Smooth muscle cell (in vitro differentiated cells): ENCODE data around the gene DHRSX. TPM values are rescaled to one million over a fixed set of nuclear protein-coding genes. Genes with fewer than 3 reads are reported as not detected.

Source experiments
- DNase-seq: peaks from one replicate; lab custom pipeline; 2025; ENCODE audit not compliant: unreplicated experiment; lab: John Stamatoyannopoulos, UW
- H2AFZ ChIP-seq: fragments of 200-600 bp; sonication (generic); 2 replicates; pipeline ENCODE4 v1.6.0; 2016; ENCODE audit warnings: antibody characterized with exemption, low read depth, mild to moderate bottlenecking
- H3F3A ChIP-seq: fragments of 200-600 bp; sonication (generic); 2 replicates; pipeline ENCODE4 v1.6.0; 2017; ENCODE audit warnings: antibody characterized with exemption, low read depth
- H3K27ac ChIP-seq: fragments of 200-600 bp; sonication (generic); 2 replicates; pipeline ENCODE4 v1.5.1; 2016; ENCODE audit warnings: low read depth, mild to moderate bottlenecking
- H3K27me3 ChIP-seq: fragments of 200-600 bp; sonication (generic); 2 replicates; pipeline ENCODE4 v1.6.1; 2016; ENCODE audit warnings: low read depth, mild to moderate bottlenecking
- H3K36me3 ChIP-seq: fragments of 200-600 bp; sonication (generic); 2 replicates; pipeline ENCODE4 v1.5.1; 2016; ENCODE audit warnings: low read depth
- H3K4me1 ChIP-seq: fragments of 200-600 bp; sonication (generic); 2 replicates; pipeline ENCODE4 v1.5.1; 2016; ENCODE audit warnings: low read depth
- H3K4me2 ChIP-seq: fragments of 200-600 bp; sonication (generic); 2 replicates; pipeline ENCODE4 v1.6.0; 2016; ENCODE audit warnings: mild to moderate bottlenecking
- H3K4me3 ChIP-seq: fragments of 200-600 bp; sonication (generic); 2 replicates; pipeline ENCODE4 v1.5.1; 2016; ENCODE audit warnings: mild to moderate bottlenecking
- H3K79me2 ChIP-seq: fragments of 200-600 bp; sonication (generic); 2 replicates; pipeline ENCODE4 v1.6.0; 2016; ENCODE audit warnings: low read depth, mild to moderate bottlenecking
- H3K9ac ChIP-seq: fragments of 200-600 bp; sonication (generic); 2 replicates; pipeline ENCODE4 v1.6.0; 2016; ENCODE audit warnings: low read depth
- H3K9me3 ChIP-seq: fragments of 200-600 bp; sonication (generic); replicated peaks from 2 replicates; pipeline ENCODE4 v1.5.1; 2016; ENCODE audit warnings: low read depth
- H4K20me1 ChIP-seq: fragments of 200-600 bp; sonication (generic); 2 replicates; pipeline ENCODE4 v1.6.0; 2016; ENCODE audit warnings: low read depth
- WGBS: methylation state at CpG from one replicate; pipeline ENCODE4 v1.1.7; 2016; ENCODE audit warnings: low lambda C conversion rate; 5-methylcytosine and 5-hydroxymethylcytosine counted together
- polyA plus RNA-seq: library from polyadenylated mRNA; unstranded; fragments of >200 nt; fragmentation: Nextera tagmentation; extraction: Ambion mirVana; gene quantifications from 2 replicates; pipeline ENCODE4 v1.2.1, GENCODE V29; 2016
- total RNA-seq: library from RNA; depleted of rRNA; stranded (reverse); fragments of >200 nt; gene quantifications from 2 replicates; pipeline ENCODE4 v1.2.3, GENCODE V29; 2014
- TF ChIP-seq, protein P1 (sequence below): fragments of 200-600 bp; sonication (generic); IDR thresholded peaks from 2 replicates; pipeline ENCODE4 v1.5.1; 2017; ENCODE audit warnings: borderline replicate concordance, mild to moderate bottlenecking, antibody characterized with exemption; ENCODE audit not compliant: insufficient read depth, poor library complexity, severe bottlenecking

DHRSX gene
- total and polyA plus RNA-seq, 2 experiments from 2014 or later = 32.5 to 49.9 TPM

GRCh38 chrX:2237976-2238375, 262.8 kb downstream of the DHRSX start:
- TF ChIP-seq, protein P1, sequence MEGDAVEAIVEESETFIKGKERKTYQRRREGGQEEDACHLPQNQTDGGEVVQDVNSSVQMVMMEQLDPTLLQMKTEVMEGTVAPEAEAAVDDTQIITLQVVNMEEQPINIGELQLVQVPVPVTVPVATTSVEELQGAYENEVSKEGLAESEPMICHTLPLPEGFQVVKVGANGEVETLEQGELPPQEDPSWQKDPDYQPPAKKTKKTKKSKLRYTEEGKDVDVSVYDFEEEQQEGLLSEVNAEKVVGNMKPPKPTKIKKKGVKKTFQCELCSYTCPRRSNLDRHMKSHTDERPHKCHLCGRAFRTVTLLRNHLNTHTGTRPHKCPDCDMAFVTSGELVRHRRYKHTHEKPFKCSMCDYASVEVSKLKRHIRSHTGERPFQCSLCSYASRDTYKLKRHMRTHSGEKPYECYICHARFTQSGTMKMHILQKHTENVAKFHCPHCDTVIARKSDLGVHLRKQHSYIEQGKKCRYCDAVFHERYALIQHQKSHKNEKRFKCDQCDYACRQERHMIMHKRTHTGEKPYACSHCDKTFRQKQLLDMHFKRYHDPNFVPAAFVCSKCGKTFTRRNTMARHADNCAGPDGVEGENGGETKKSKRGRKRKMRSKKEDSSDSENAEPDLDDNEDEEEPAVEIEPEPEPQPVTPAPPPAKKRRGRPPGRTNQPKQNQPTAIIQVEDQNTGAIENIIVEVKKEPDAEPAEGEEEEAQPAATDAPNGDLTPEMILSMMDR = no peak
- H3K27me3 ChIP-seq = no peaks in the 10 kb centered on the region
- no peaks in the 10 kb centered on the region for H3K79me2 ChIP-seq
- no peak overlapping the region for H3K4me2 ChIP-seq
- H3K9ac ChIP-seq = no peak overlapping the region
- no peak overlapping the region for H3K4me3 ChIP-seq
- peaks cover 40% of the 10 kb centered on the region for H4K20me1 ChIP-seq
- no peak overlapping the region for H2AFZ ChIP-seq
- H3K27ac ChIP-seq = no peak overlapping the region
- WGBS = 98% methylated on average over 9 of the region's 9 CpGs
- H3K36me3 ChIP-seq = no peaks in the 10 kb centered on the region
- no peaks in the 10 kb centered on the region for H3K9me3 ChIP-seq
- peaks cover 9% of the 10 kb centered on the region for H3K4me1 ChIP-seq
- DNase-seq = no peak
- H3F3A ChIP-seq = no peaks in the 10 kb centered on the region

DNA sequence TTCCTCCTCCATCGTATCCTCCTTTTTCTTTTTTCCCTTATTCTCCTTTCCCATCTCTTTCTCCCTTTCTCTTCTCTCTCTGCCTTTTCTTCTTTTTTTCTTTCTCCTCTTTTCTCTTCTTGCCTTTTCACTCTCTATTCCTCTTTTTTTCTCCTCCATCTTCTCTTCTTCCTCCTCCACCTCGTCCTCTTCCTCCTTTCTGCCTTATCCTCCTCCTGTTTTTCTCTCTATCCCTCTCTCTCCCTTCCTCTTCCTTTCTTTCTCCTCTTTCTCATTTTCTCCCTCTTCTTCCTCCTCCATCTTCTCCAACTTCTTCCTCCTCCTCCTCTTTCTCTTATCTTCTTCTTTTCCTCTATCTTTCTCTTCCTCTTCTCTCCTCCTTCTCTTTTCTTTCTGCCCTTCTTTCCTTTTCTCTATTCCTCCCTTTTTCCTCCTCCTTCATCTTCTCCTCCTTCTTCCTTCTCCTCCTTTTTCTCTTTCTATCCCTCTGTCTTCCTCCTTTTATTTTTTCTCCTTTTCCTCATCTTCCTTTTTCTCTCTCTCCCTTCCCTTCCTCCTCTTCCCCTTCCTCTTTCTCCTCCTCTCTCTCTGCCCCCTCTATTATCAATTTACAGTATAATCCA, 269.1 kb downstream of the DHRSX start:
- H3K4me2 ChIP-seq = no peak overlapping the region
- H3K27me3 ChIP-seq = no peaks in the 10 kb centered on the region
- no peaks in the 10 kb centered on the region for H3K36me3 ChIP-seq
- H2AFZ ChIP-seq = no peak overlapping the region
- no peak overlapping the region for H3K27ac ChIP-seq
- no peak overlapping the region for H3K4me3 ChIP-seq
- peaks cover 12% of the 10 kb centered on the region for H3K4me1 ChIP-seq
- DNase-seq = no peak
- TF ChIP-seq, protein P1 = no peak
- H3K79me2 ChIP-seq = no peaks in the 10 kb centered on the region
- 82% methylated on average over 2 of the region's 2 CpGs for WGBS
- peaks cover 23% of the 10 kb centered on the region for H4K20me1 ChIP-seq
- no peaks in the 10 kb centered on the region for H3F3A ChIP-seq
- H3K9me3 ChIP-seq = no peaks in the 10 kb centered on the region
- H3K9ac ChIP-seq = no peak overlapping the region

DNA sequence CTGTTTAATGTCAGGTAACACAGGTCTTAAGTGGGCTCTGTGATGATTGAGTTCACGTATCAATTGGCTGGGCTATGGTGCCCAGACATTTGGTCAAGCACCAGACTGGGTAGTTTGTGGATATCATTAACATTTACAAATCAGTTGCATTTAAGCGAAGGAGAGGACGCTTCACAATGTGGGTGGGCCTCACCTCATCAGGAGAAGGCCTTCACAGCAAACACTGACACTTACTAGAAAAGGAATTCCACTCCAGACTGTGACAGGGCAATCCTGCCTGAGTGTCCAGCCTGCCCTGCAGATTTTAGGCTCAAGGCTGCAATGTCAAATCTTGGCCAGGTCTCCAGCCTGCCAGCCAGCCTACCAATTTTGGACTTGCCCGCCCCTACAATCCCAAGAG, 270.3 kb downstream of the DHRSX start:
- Histone ChIP-seq H3K9me3 (no peaks in the 10 kb centered on the region), H3F3A (no peaks in the 10 kb centered on the region), H3K27ac (no peak overlapping the region), H4K20me1 (peaks cover 22% of the 10 kb centered on the region), H3K79me2 (no peaks in the 10 kb centered on the region), H3K4me1 (peaks cover 12% of the 10 kb centered on the region), H3K36me3 (no peaks in the 10 kb centered on the region), H3K4me2 (no peak overlapping the region), H3K9ac (no peak overlapping the region), H3K4me3 (no peak overlapping the region), H2AFZ (no peak overlapping the region), H3K27me3 (no peaks in the 10 kb centered on the region)
- TF ChIP-seq, protein P1 = no peak
- no peak for DNase-seq
- 100% methylated on average over 4 of the region's 4 CpGs for WGBS

GRCh38 chrX:2228536-2228935, 272.2 kb downstream of the DHRSX start:
- Histone ChIP-seq H3K79me2 (no peaks in the 10 kb centered on the region), H3K9ac (no peak overlapping the region), H3K27ac (no peak overlapping the region), H3K9me3 (no peaks in the 10 kb centered on the region), H3F3A (no peaks in the 10 kb centered on the region), H3K4me2 (no peak overlapping the region), H2AFZ (no peak overlapping the region), H3K4me1 (peaks cover 8% of the 10 kb centered on the region), H3K36me3 (no peaks in the 10 kb centered on the region), H3K4me3 (no peak overlapping the region), H3K27me3 (no peaks in the 10 kb centered on the region), H4K20me1 (peaks cover 3% of the 10 kb centered on the region)
- WGBS = 89% methylated on average over 2 of the region's 2 CpGs
- no peak for DNase-seq
- TF ChIP-seq, protein P1 = no peak
